RWPE2 (cell line): ENCODE results near the gene MLF1.

ENCODE experiments used
- ATAC-seq: fragments of 200-7000 bp; cut with Tn5 transposase; 3 replicates; pipeline ENCODE4 v1.9.1; 2021; ENCODE audit warnings: low read depth
- DNase-seq: peaks from one replicate; pipeline ENCODE4 v3.0.0-alpha.2; 2020; ENCODE audit warnings: low spot score
- H3K27ac ChIP-seq: fragments of 450-650 bp; 2 replicates; pipeline ENCODE4 v1.5.1; 2017; ENCODE audit warnings: mild to moderate bottlenecking; ENCODE audit not compliant: poor library complexity, severe bottlenecking
- H3K27me3 ChIP-seq: fragments of 250-450 bp; sonication (Bioruptor Pico); 2 replicates; pipeline ENCODE4 v1.5.1; 2021; ENCODE audit warnings: mild to moderate bottlenecking, moderate library complexity; ENCODE audit not compliant: insufficient read depth, poor library complexity, severe bottlenecking
- H3K36me3 ChIP-seq: fragments of 250-450 bp; sonication (Bioruptor Pico); 2 replicates; pipeline ENCODE4 v1.5.1; 2020; ENCODE audit warnings: low read depth, mild to moderate bottlenecking, moderate library complexity
- H3K4me1 ChIP-seq: fragments of 250-450 bp; sonication (Bioruptor Pico); 2 replicates; pipeline ENCODE4 v1.5.1; 2021; ENCODE audit warnings: mild to moderate bottlenecking, moderate library complexity; ENCODE audit not compliant: insufficient read depth, poor library complexity, severe bottlenecking
- H3K4me3 ChIP-seq: fragments of 250-450 bp; sonication (Bioruptor Pico); 2 replicates; pipeline ENCODE4 v1.5.1; 2021; ENCODE audit warnings: mild to moderate bottlenecking, moderate library complexity; ENCODE audit not compliant: severe bottlenecking
- H3K9me3 ChIP-seq: fragments of 250-450 bp; sonication (Bioruptor Pico); 2 replicates; pipeline ENCODE4 v1.5.1; 2021; ENCODE audit warnings: mild to moderate bottlenecking, moderate library complexity; ENCODE audit not compliant: severe bottlenecking
- CTCF ChIP-seq: fragments of 450-650 bp; IDR thresholded peaks from one replicate; pipeline ENCODE4 v1.5.1; 2017; ENCODE audit warnings: mild to moderate bottlenecking, moderate library complexity; ENCODE audit not compliant: poor library complexity, severe bottlenecking

MLF1 gene

GRCh38 chr3:158552124-158552523 lies 18.9 kb upstream of the MLF1 start:
- Histone ChIP-seq H3K4me3 (no peak overlapping the region), H3K27ac (no peak overlapping the region), H3K36me3 (no peaks in the 10 kb centered on the region), H3K9me3 (no peaks in the 10 kb centered on the region), H3K27me3 (no peaks in the 10 kb centered on the region), H3K4me1 (no peaks in the 10 kb centered on the region)
- no peak for ATAC-seq
- TF ChIP-seq CTCF: no peak
- DNase-seq: no peak

GRCh38 chr3:158559504-158559903 lies 11.5 kb upstream of the MLF1 start:
- no peaks in the 10 kb centered on the region for H3K36me3 ChIP-seq
- H3K4me1 ChIP-seq: no peaks in the 10 kb centered on the region
- H3K27ac ChIP-seq: no peak overlapping the region
- TF ChIP-seq CTCF: no peak
- H3K4me3 ChIP-seq: no peak overlapping the region
- no peaks in the 10 kb centered on the region for H3K27me3 ChIP-seq
- no peak for ATAC-seq
- H3K9me3 ChIP-seq: no peaks in the 10 kb centered on the region
- DNase-seq: no peak

GRCh38 chr3:158560979-158561378 lies 10.0 kb upstream of the MLF1 start:
- Histone ChIP-seq H3K36me3 (no peaks in the 10 kb centered on the region), H3K27me3 (no peaks in the 10 kb centered on the region), H3K9me3 (no peaks in the 10 kb centered on the region), H3K4me3 (no peak overlapping the region), H3K4me1 (no peaks in the 10 kb centered on the region), H3K27ac (no peak overlapping the region)
- DNase-seq (no peak), ATAC-seq (no peak)
- no peak for TF ChIP-seq CTCF

- no peaks in the 10 kb centered on the region for H3K27me3 ChIP-seq
Measured at GRCh38 chr3:158562674-158563073, 8.3 kb upstream of the MLF1 start.

GRCh38 chr3:158563076-158563475 lies 7.9 kb upstream of the MLF1 start:
- no peak for ATAC-seq
- H3K4me3 ChIP-seq: no peak overlapping the region
- no peak for TF ChIP-seq CTCF

More at GRCh38 chr3:158562674-158563073, 8.3 kb upstream of the MLF1 start:
- H3K36me3 ChIP-seq: no peaks in the 10 kb centered on the region
- ATAC-seq: no peak
- H3K9me3 ChIP-seq: no peaks in the 10 kb centered on the region
- TF ChIP-seq CTCF: no peak
- no peak overlapping the region for H3K4me3 ChIP-seq
- H3K4me1 ChIP-seq: no peaks in the 10 kb centered on the region
- no peak overlapping the region for H3K27ac ChIP-seq
- no peak for DNase-seq

More at GRCh38 chr3:158563076-158563475, 7.9 kb upstream of the MLF1 start:
- H3K4me1 ChIP-seq: no peaks in the 10 kb centered on the region
- H3K27ac ChIP-seq: no peak overlapping the region
- DNase-seq: no peak
- H3K36me3 ChIP-seq: no peaks in the 10 kb centered on the region
- H3K9me3 ChIP-seq: no peaks in the 10 kb centered on the region
- no peaks in the 10 kb centered on the region for H3K27me3 ChIP-seq
